H54 (cell line): ENCODE results near the gene MEX3A.

Experiments used
- DNase-seq: peaks from one replicate; pipeline ENCODE4 v3.0.0; 2011; ENCODE audit warnings: low spot score, mixed read lengths; ENCODE audit not compliant: insufficient read length
- FAIRE-seq: peaks from 3 replicates; lab custom pipeline; 2011; peaks lifted over from hg19 to GRCh38; lab: Jason Lieb, UNC
- POLR2A ChIP-seq: IDR thresholded peaks from 2 replicates; pipeline ENCODE4 v1.6.1; 2011; ENCODE audit warnings: low read depth, mild to moderate bottlenecking, low read length

Gene MEX3A

DNA sequence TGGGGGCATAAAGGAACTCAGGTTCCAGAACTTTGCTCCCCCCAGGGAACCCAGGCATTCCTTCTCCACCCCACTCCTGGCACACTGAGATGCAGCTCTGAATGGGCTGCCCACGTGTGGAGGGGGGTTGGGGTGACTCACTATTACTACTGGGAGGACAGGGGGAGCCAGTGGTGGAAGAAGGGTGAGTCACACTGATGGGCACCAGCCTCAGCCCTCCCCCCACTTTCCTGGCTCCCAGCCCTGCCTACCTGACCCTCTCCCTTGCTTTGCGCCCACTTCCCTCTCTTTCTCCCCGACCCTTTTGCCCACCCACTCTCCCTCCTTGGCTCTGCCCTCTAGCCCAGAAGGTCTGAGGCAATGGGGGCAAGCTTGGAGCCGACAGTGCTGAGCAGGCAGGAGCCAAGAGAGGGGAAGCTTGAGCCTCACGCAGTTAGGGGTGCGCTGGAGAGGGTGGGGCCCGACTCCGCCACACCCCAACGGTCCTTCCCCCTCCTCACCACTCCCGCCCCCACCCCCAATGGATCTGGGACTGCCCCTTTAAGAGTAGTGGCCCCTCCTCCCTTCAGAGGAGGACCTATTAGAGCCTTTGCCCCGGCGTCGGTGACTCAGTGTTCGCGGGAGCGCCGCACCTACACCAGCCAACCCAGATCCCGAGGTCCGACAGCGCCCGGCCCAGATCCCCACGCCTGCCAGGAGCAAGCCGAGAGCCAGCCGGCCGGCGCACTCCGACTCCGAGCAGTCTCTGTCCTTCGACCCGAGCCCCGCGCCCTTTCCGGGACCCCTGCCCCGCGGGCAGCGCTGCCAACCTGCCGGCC is 32.0 kb upstream of the MEX3A start, which contains the start of gene LMNA:
Gene LMNA, plus strand, starts transcription at position 611 of the 818 bp plus-strand sequence. CDS start 208 bp downstream, outside the sequence.
- peak; percentile 98 for DNase-seq
- peak; percentile 99 for TF ChIP-seq POLR2A
- no peak for FAIRE-seq

- TF ChIP-seq POLR2A, result no peak
- DNase-seq (no peak), FAIRE-seq (no peak)
Measured at GRCh38 chr1:156113282-156113950, 31.2 kb upstream of the MEX3A start.

GRCh38 chr1:156112276-156113137 is 30.2 kb upstream of the MEX3A start:
- no peak for TF ChIP-seq POLR2A

GRCh38 chr1:156111355-156111962 is 29.2 kb upstream of the MEX3A start:
- DNase-seq (no peak), FAIRE-seq (no peak)
- no peak for TF ChIP-seq POLR2A

More at GRCh38 chr1:156112276-156113137, 30.2 kb upstream of the MEX3A start:
- FAIRE-seq (no peak), DNase-seq (no peak)

DNA sequence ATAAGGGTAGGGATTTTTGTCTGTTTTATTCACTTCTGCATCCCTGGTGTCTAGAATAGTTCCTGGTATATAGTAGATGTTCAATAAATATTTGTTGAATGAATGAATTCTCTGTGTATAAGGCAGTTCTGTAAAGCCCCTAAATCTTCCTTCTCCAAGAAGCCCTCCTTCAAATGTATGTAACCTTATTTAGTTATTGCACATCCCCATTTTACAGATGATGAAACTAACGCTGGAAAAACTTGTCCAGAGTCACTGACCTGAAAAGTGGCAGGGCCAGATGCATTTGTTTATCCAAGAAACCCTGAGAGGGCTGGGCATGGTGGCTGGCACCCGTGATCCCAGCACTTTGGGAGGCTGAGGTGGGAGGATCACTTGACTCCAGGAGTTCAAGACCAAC is 28.0 kb upstream of the MEX3A start:
- DNase-seq (no peak), FAIRE-seq (no peak)
- no peak for TF ChIP-seq POLR2A

GRCh38 chr1:156108664-156109241 is 26.5 kb upstream of the MEX3A start:
- FAIRE-seq (no peak), DNase-seq (no peak)
- TF ChIP-seq POLR2A, result no peak

GRCh38 chr1:156108057-156108456 is 25.8 kb upstream of the MEX3A start:
- no peak for TF ChIP-seq POLR2A
- no peak for DNase-seq
- FAIRE-seq, result no peak

GRCh38 chr1:156106624-156107488 is 24.6 kb upstream of the MEX3A start:
- FAIRE-seq (no peak), DNase-seq (no peak)
- TF ChIP-seq POLR2A, result no peak

DNA sequence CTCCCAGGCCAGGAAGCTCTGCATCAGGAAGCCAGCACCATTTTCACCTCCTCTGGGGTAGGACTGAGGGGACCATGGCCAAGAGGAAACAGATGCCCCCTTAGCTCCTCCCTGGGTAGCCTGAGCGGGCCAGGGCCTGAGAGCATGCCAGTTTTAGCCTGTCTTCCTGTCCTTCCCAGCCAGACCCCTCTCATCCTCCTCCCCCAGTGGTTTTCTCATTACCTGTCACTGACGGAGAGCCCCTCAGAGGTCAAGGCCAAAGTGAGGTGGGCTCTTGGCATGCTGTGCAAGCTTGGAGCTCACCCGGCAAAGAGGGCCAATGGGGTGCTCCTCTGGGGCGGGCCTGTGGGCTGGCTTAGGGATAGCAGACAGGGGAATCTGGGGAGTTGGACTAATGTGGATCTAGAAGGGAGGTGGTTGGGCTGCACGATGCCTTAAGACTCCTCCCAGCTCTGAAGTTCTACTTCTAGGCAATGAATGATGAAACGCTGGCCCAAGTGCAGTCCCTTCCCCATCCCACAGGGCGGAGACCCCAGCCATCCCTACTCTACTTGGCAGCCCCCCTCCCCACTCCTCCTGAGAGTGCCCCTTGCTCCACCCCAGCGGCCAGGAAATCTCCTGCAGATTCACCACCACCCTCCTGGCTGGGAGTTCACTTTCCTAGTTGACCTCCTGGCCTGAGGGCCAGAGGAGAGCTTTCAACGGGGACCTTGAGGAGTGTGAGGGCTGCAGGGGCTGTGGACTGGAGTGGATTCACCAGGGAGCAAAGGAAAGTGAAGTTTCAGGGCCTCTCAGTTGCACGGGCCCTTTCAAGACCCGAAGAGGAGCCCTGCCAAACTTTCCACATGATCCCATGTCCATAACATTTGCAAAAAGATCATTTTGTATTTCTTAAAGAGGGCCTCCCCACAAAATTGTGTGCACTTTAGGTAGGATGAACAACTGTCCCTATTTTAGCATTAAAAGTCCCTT is 22.9 kb upstream of the MEX3A start:
- FAIRE-seq, result no peak
- no peak for DNase-seq
- TF ChIP-seq POLR2A, result no peak

- DNase-seq (peak; percentile 83), FAIRE-seq (no peak)
- TF ChIP-seq POLR2A, result 0 out of 2 replicates have a peak, but pooled peaks have one; percentile 12
Measured at GRCh38 chr1:156104065-156104810, 22.0 kb upstream of the MEX3A start.

GRCh38 chr1:156103521-156103947 is 21.3 kb upstream of the MEX3A start:
- no peak for TF ChIP-seq POLR2A
- DNase-seq (peak; percentile 78), FAIRE-seq (no peak)
